H9 (cell line): ENCODE results near the gene ROBO1. TPM values are rescaled to one million over a fixed set of nuclear protein-coding genes. Genes with fewer than 3 reads are reported as not detected.

Experiments used
- DNase-seq: peaks from one replicate; pipeline ENCODE4 v3.0.0-alpha.2; 2017
- H2AFZ ChIP-seq: one replicate; pipeline ENCODE4 v1.6.1; 2013; ENCODE audit warnings: mild to moderate bottlenecking, low read length, control low read depth, moderate library complexity
- H2AK5ac ChIP-seq: 2 replicates; pipeline ENCODE4 v1.6.1; 2013; ENCODE audit warnings: low read length, control low read depth, mixed read lengths; ENCODE audit not compliant: insufficient read length
- H2BK120ac ChIP-seq: one replicate; pipeline ENCODE4 v1.6.1; 2013; ENCODE audit warnings: low read depth, mild to moderate bottlenecking, low read length, control low read depth, inconsistent platforms; ENCODE audit not compliant: poor library complexity, severe bottlenecking
- H2BK12ac ChIP-seq: 2 replicates; pipeline ENCODE4 v1.6.1; 2013; ENCODE audit warnings: low read length, control low read depth, mixed read lengths, low read depth; ENCODE audit not compliant: insufficient read length
- H2BK15ac ChIP-seq: 2 replicates; pipeline ENCODE4 v1.6.1; 2013; ENCODE audit warnings: low read depth, low read length, control low read depth
- H2BK20ac ChIP-seq: one replicate; pipeline ENCODE4 v1.6.1; 2013; ENCODE audit warnings: low read depth, mild to moderate bottlenecking, low read length, control low read depth, inconsistent platforms; ENCODE audit not compliant: poor library complexity, severe bottlenecking
- H2BK5ac ChIP-seq: 2 replicates; pipeline ENCODE4 v1.6.1; 2013; ENCODE audit warnings: low read length, control low read depth, mixed read lengths; ENCODE audit not compliant: insufficient read length
- H3K14ac ChIP-seq: 2 replicates; pipeline ENCODE4 v1.6.1; 2013; ENCODE audit warnings: low read length, control low read depth; ENCODE audit not compliant: insufficient read depth
- H3K18ac ChIP-seq: 2 replicates; pipeline ENCODE4 v1.6.1; 2013; ENCODE audit warnings: low read depth, mild to moderate bottlenecking, mixed read lengths, low read length, control low read depth; ENCODE audit not compliant: insufficient read length
- H3K23ac ChIP-seq: 2 replicates; pipeline ENCODE4 v1.6.1; 2013; ENCODE audit warnings: low read length, control low read depth, mixed read lengths, low read depth; ENCODE audit not compliant: insufficient read length
- H3K23me2 ChIP-seq: 2 replicates; pipeline ENCODE4 v1.6.1; 2013; ENCODE audit warnings: low read depth, mild to moderate bottlenecking, mixed read lengths, low read length, control low read depth; ENCODE audit not compliant: insufficient read length, poor library complexity, severe bottlenecking
- H3K27ac ChIP-seq: 2 replicates; pipeline ENCODE4 v1.5.1; 2013; ENCODE audit warnings: low read length, control low read depth, mixed read lengths, low read depth; ENCODE audit not compliant: insufficient read length
- H3K27me3 ChIP-seq: 2 replicates; pipeline ENCODE4 v1.6.1; 2013; ENCODE audit warnings: low read length, control low read depth, inconsistent platforms; ENCODE audit not compliant: insufficient read depth
- H3K4ac ChIP-seq: 2 replicates; pipeline ENCODE4 v1.6.1; 2013; ENCODE audit warnings: low read depth, mild to moderate bottlenecking, control low read depth, inconsistent platforms, low read length, moderate library complexity
- H3K4me1 ChIP-seq: 2 replicates; pipeline ENCODE4 v1.6.1; 2013; ENCODE audit warnings: low read length, control low read depth, inconsistent platforms; ENCODE audit not compliant: insufficient read depth
- H3K4me2 ChIP-seq: 2 replicates; pipeline ENCODE4 v1.6.1; 2013; ENCODE audit warnings: low read length, control low read depth, mixed read lengths; ENCODE audit not compliant: insufficient read length, insufficient read depth
- H3K56ac ChIP-seq: 2 replicates; pipeline ENCODE4 v1.6.1; 2013; ENCODE audit warnings: low read depth, mild to moderate bottlenecking, mixed read lengths, low read length, control low read depth; ENCODE audit not compliant: insufficient read length
- H3K79me1 ChIP-seq: 2 replicates; pipeline ENCODE4 v1.6.1; 2013; ENCODE audit warnings: low read depth, mild to moderate bottlenecking, moderate library complexity, low read length, control low read depth, inconsistent platforms; ENCODE audit not compliant: insufficient read depth, poor library complexity, severe bottlenecking
- H3K79me2 ChIP-seq: 2 replicates; pipeline ENCODE4 v1.6.1; 2013; ENCODE audit warnings: low read length, control low read depth, inconsistent platforms; ENCODE audit not compliant: insufficient read depth
- H3K9ac ChIP-seq: 2 replicates; pipeline ENCODE4 v1.6.1; 2013; ENCODE audit warnings: low read length, control low read depth, mixed read lengths; ENCODE audit not compliant: insufficient read length; ENCODE audit errors: extremely low read depth
- H3K9me3 ChIP-seq: one replicate; pipeline ENCODE4 v1.6.1; 2013; ENCODE audit warnings: low read depth, low read length, inconsistent platforms; ENCODE audit not compliant: control insufficient read depth
- H3T11ph ChIP-seq: one replicate; pipeline ENCODE4 v1.6.1; 2013; ENCODE audit warnings: mild to moderate bottlenecking, low read length, control low read depth, inconsistent platforms
- H4K20me1 ChIP-seq: one replicate; pipeline ENCODE4 v1.6.1; 2013; ENCODE audit not compliant: control insufficient read depth, insufficient read length, insufficient read depth
- H4K5ac ChIP-seq: 2 replicates; pipeline ENCODE4 v1.6.1; 2013; ENCODE audit warnings: low read depth, mild to moderate bottlenecking, mixed read lengths, low read length, control low read depth; ENCODE audit not compliant: insufficient read length
- H4K8ac ChIP-seq: replicated peaks from 2 replicates; pipeline ENCODE4 v1.6.1; 2013; ENCODE audit warnings: low read length, control low read depth, mixed read lengths, low read depth; ENCODE audit not compliant: insufficient read length
- H4K91ac ChIP-seq: 2 replicates; pipeline ENCODE4 v1.6.1; 2013; ENCODE audit warnings: low read depth, mild to moderate bottlenecking, moderate library complexity, mixed read lengths, low read length, control low read depth; ENCODE audit not compliant: insufficient read length
- H3K27ac Mint-ChIP-seq, 3 experiments: 2 replicates in 2 of 3; 3 replicates in 1 of 3; pipeline ENCODE4 v1.8.0; 2020 to 2021; ENCODE audit warnings: mixed read lengths in 3 of 3, mild to moderate bottlenecking in 1 of 3, moderate library complexity in 1 of 3
- H3K27me3 Mint-ChIP-seq: 2 replicates; pipeline ENCODE4 v1.8.0; 2021; ENCODE audit warnings: low read depth, mild to moderate bottlenecking, moderate library complexity, mixed read lengths
- H3K36me3 Mint-ChIP-seq, 3 experiments: 2 replicates in 2 of 3; 3 replicates in 1 of 3; pipeline ENCODE4 v1.8.0; 2020 to 2021; ENCODE audit warnings: low read depth in 3 of 3, mixed read lengths in 3 of 3; ENCODE audit not compliant: insufficient read depth in 1 of 3
- H3K4me1 Mint-ChIP-seq, 2 experiments: 2 replicates each; pipeline ENCODE4 v1.8.0; 2020; ENCODE audit warnings: mixed read lengths in 2 of 2
- H3K4me3 Mint-ChIP-seq, 2 experiments: 2 replicates in 1 of 2; 3 replicates in 1 of 2; pipeline ENCODE4 v1.8.0; 2020 to 2021; ENCODE audit warnings: mild to moderate bottlenecking in 2 of 2, mixed read lengths in 2 of 2, moderate library complexity in 1 of 2
- H3K9me3 Mint-ChIP-seq, 2 experiments: 2 replicates in 1 of 2; 3 replicates in 1 of 2; pipeline ENCODE4 v1.8.0; 2020; ENCODE audit warnings: mild to moderate bottlenecking in 2 of 2, mixed read lengths in 2 of 2, moderate library complexity in 1 of 2
- WGBS: extraction: QIAGEN DNeasy Blood & Tissue Kit; methylation state at CpG from one replicate; pipeline ENCODE4 v1.1.7; 2013; ENCODE audit warnings: missing lambda C conversion rate, low lambda C conversion rate, mixed read lengths; ENCODE audit not compliant: insufficient read length; ENCODE audit errors: extremely low coverage; 5-methylcytosine and 5-hydroxymethylcytosine counted together
- total RNA-seq: library from RNA; stranded (reverse); gene quantifications from 2 replicates; pipeline ENCODE4 v1.2.1, GENCODE V29; 2021
- TF ChIP-seq, protein P1 (sequence below): fragments of 200-600 bp; sonication (generic); conservative IDR thresholded peaks from 3 replicates; pipeline ENCODE4 v1.8.0; 2021; ENCODE audit warnings: antibody characterized with exemption, mild to moderate bottlenecking

The ROBO1 gene
- total RNA-seq, 1 experiment from 2014 or later = 62.7 TPM

DNA sequence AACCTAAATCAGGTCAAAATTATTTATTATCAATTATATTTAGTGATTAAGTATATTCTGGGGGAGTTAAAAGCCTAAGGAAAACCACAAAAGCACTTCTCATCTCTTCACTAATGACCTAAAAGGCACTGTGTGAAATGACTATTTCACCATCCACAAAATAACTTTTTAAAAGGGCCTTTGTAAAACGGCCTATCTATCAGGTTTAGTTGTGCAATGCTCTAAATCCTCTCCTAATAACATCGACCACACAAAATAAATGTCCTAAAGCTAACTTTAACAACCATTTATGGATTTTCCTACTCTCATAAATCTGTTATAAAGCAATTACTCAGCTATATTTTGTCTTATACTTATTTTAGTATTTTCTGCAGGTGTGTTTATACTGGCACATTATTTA is 1066.3 kb downstream of the ROBO1 start:
- Mint-ChIP-seq H3K27ac (no peak overlapping the region), H3K4me3 (no peak overlapping the region), H3K4me1 (no peaks in the 10 kb centered on the region), H3K36me3 (no peaks in the 10 kb centered on the region), H3K9me3 (no peaks in the 10 kb centered on the region), H3K27me3 (no peaks in the 10 kb centered on the region)
- Histone ChIP-seq H3K23me2 (no peaks in the 10 kb centered on the region), H4K5ac (no peak overlapping the region), H2BK15ac (no peak overlapping the region), H2BK5ac (no peak overlapping the region), H4K8ac (no peak overlapping the region), H3K79me2 (no peaks in the 10 kb centered on the region), H4K20me1 (no peaks in the 10 kb centered on the region), H2AFZ (no peak overlapping the region), H2BK20ac (no peak overlapping the region), H3K56ac (no peak overlapping the region), H3K14ac (no peak overlapping the region), H3K9me3 (no peaks in the 10 kb centered on the region), H3K27me3 (no peaks in the 10 kb centered on the region), H3K79me1 (no peaks in the 10 kb centered on the region), H3T11ph (no peak overlapping the region), H2AK5ac (no peak overlapping the region), H2BK12ac (no peak overlapping the region), H3K4me1 (no peaks in the 10 kb centered on the region), H3K23ac (no peak overlapping the region), H3K18ac (no peak overlapping the region), H3K27ac (no peak overlapping the region), H3K4me2 (no peak overlapping the region), H4K91ac (no peak overlapping the region), H3K9ac (no peak overlapping the region), H3K4ac (no peak overlapping the region), H2BK120ac (no peak overlapping the region)
- WGBS = no CpG with 5 or more reads among the region's 2 CpGs
- no peak for DNase-seq
- TF ChIP-seq, protein P1, sequence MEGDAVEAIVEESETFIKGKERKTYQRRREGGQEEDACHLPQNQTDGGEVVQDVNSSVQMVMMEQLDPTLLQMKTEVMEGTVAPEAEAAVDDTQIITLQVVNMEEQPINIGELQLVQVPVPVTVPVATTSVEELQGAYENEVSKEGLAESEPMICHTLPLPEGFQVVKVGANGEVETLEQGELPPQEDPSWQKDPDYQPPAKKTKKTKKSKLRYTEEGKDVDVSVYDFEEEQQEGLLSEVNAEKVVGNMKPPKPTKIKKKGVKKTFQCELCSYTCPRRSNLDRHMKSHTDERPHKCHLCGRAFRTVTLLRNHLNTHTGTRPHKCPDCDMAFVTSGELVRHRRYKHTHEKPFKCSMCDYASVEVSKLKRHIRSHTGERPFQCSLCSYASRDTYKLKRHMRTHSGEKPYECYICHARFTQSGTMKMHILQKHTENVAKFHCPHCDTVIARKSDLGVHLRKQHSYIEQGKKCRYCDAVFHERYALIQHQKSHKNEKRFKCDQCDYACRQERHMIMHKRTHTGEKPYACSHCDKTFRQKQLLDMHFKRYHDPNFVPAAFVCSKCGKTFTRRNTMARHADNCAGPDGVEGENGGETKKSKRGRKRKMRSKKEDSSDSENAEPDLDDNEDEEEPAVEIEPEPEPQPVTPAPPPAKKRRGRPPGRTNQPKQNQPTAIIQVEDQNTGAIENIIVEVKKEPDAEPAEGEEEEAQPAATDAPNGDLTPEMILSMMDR = no peak
